GM08714 (cell line): ENCODE measurements around the gene VWA5B1.

ENCODE experiments used
- H3K4me3 ChIP-seq: fragments of 200-500 bp; sonication (Bioruptor generic); 2 replicates; pipeline ENCODE4 v1.5.1; 2014; ENCODE audit warnings: mild to moderate bottlenecking, low read length, inconsistent platforms
- ZNF274 ChIP-seq: IDR thresholded peaks from 2 replicates; pipeline ENCODE4 v1.6.1; 2012; ENCODE audit warnings: mild to moderate bottlenecking, low read depth, low read length

VWA5B1 gene

GRCh38 chr1:20371411-20371810 lies 80.7 kb downstream of the VWA5B1 start:
- TF ChIP-seq ZNF274: no peak

GRCh38 chr1:20371883-20372282 lies 81.2 kb downstream of the VWA5B1 start:
- no peak overlapping the region for H3K4me3 ChIP-seq
- no peak for TF ChIP-seq ZNF274

More at GRCh38 chr1:20371411-20371810, 80.7 kb downstream of the VWA5B1 start:
- no peak overlapping the region for H3K4me3 ChIP-seq

- TF ChIP-seq ZNF274: no peak
- H3K4me3 ChIP-seq: no peak overlapping the region
Observed at GRCh38 chr1:20372676-20373075, 82.0 kb downstream of the VWA5B1 start.

GRCh38 chr1:20373286-20373685 lies 82.6 kb downstream of the VWA5B1 start:
- TF ChIP-seq ZNF274: no peak

GRCh38 chr1:20373764-20374163 lies 83.1 kb downstream of the VWA5B1 start:
- no peak overlapping the region for H3K4me3 ChIP-seq
- TF ChIP-seq ZNF274: no peak

More at GRCh38 chr1:20373286-20373685, 82.6 kb downstream of the VWA5B1 start:
- no peak overlapping the region for H3K4me3 ChIP-seq

- no peak overlapping the region for H3K4me3 ChIP-seq
- no peak for TF ChIP-seq ZNF274
Observed at GRCh38 chr1:20375563-20375962, 84.9 kb downstream of the VWA5B1 start.

- no peak overlapping the region for H3K4me3 ChIP-seq
- no peak for TF ChIP-seq ZNF274
Observed at GRCh38 chr1:20376171-20376570, 85.5 kb downstream of the VWA5B1 start.

- H3K4me3 ChIP-seq: no peak overlapping the region
- TF ChIP-seq ZNF274: no peak
Observed at GRCh38 chr1:20376880-20377494, 86.3 kb downstream of the VWA5B1 start.

- TF ChIP-seq ZNF274: no peak
Observed at GRCh38 chr1:20377516-20378270, 87.0 kb downstream of the VWA5B1 start.

GRCh38 chr1:20379075-20379474 lies 88.4 kb downstream of the VWA5B1 start:
- no peak for TF ChIP-seq ZNF274
- H3K4me3 ChIP-seq: no peak overlapping the region

More at GRCh38 chr1:20377516-20378270, 87.0 kb downstream of the VWA5B1 start:
- no peak overlapping the region for H3K4me3 ChIP-seq

GRCh38 chr1:20380175-20380574 lies 89.5 kb downstream of the VWA5B1 start:
- no peak overlapping the region for H3K4me3 ChIP-seq
- TF ChIP-seq ZNF274: no peak

- no peak overlapping the region for H3K4me3 ChIP-seq
- no peak for TF ChIP-seq ZNF274
Observed at GRCh38 chr1:20380616-20381035, 90.0 kb downstream of the VWA5B1 start.

- no peak for TF ChIP-seq ZNF274
- H3K4me3 ChIP-seq: no peak overlapping the region
Observed at GRCh38 chr1:20381045-20381641, 90.5 kb downstream of the VWA5B1 start.

- no peak for TF ChIP-seq ZNF274
- no peak overlapping the region for H3K4me3 ChIP-seq
Observed at GRCh38 chr1:20381961-20382360, 91.3 kb downstream of the VWA5B1 start.

GRCh38 chr1:20382711-20383110 lies 92.0 kb downstream of the VWA5B1 start:
- no peak overlapping the region for H3K4me3 ChIP-seq
- TF ChIP-seq ZNF274: no peak
